Smooth muscle cell (in vitro differentiated cells): ENCODE results near the gene TRPM8. TPM values are rescaled to one million over a fixed set of nuclear protein-coding genes. Genes with fewer than 3 reads are reported as not detected.

Experiments used
- DNase-seq: peaks from one replicate; lab custom pipeline; 2025; ENCODE audit not compliant: unreplicated experiment; lab: John Stamatoyannopoulos, UW
- H2AFZ ChIP-seq: fragments of 200-600 bp; sonication (generic); 2 replicates; pipeline ENCODE4 v1.6.0; 2016; ENCODE audit warnings: antibody characterized with exemption, low read depth, mild to moderate bottlenecking
- H3F3A ChIP-seq: fragments of 200-600 bp; sonication (generic); 2 replicates; pipeline ENCODE4 v1.6.0; 2017; ENCODE audit warnings: antibody characterized with exemption, low read depth
- H3K27ac ChIP-seq: fragments of 200-600 bp; sonication (generic); 2 replicates; pipeline ENCODE4 v1.5.1; 2016; ENCODE audit warnings: low read depth, mild to moderate bottlenecking
- H3K27me3 ChIP-seq: fragments of 200-600 bp; sonication (generic); 2 replicates; pipeline ENCODE4 v1.6.1; 2016; ENCODE audit warnings: low read depth, mild to moderate bottlenecking
- H3K36me3 ChIP-seq: fragments of 200-600 bp; sonication (generic); 2 replicates; pipeline ENCODE4 v1.5.1; 2016; ENCODE audit warnings: low read depth
- H3K4me1 ChIP-seq: fragments of 200-600 bp; sonication (generic); 2 replicates; pipeline ENCODE4 v1.5.1; 2016; ENCODE audit warnings: low read depth
- H3K4me2 ChIP-seq: fragments of 200-600 bp; sonication (generic); 2 replicates; pipeline ENCODE4 v1.6.0; 2016; ENCODE audit warnings: mild to moderate bottlenecking
- H3K4me3 ChIP-seq: fragments of 200-600 bp; sonication (generic); 2 replicates; pipeline ENCODE4 v1.5.1; 2016; ENCODE audit warnings: mild to moderate bottlenecking
- H3K79me2 ChIP-seq: fragments of 200-600 bp; sonication (generic); 2 replicates; pipeline ENCODE4 v1.6.0; 2016; ENCODE audit warnings: low read depth, mild to moderate bottlenecking
- H3K9ac ChIP-seq: fragments of 200-600 bp; sonication (generic); 2 replicates; pipeline ENCODE4 v1.6.0; 2016; ENCODE audit warnings: low read depth
- H3K9me3 ChIP-seq: fragments of 200-600 bp; sonication (generic); replicated peaks from 2 replicates; pipeline ENCODE4 v1.5.1; 2016; ENCODE audit warnings: low read depth
- H4K20me1 ChIP-seq: fragments of 200-600 bp; sonication (generic); 2 replicates; pipeline ENCODE4 v1.6.0; 2016; ENCODE audit warnings: low read depth
- WGBS: methylation state at CpG from one replicate; pipeline ENCODE4 v1.1.7; 2016; ENCODE audit warnings: low lambda C conversion rate; 5-methylcytosine and 5-hydroxymethylcytosine counted together
- polyA plus RNA-seq: library from polyadenylated mRNA; unstranded; fragments of >200 nt; fragmentation: Nextera tagmentation; extraction: Ambion mirVana; gene quantifications from 2 replicates; pipeline ENCODE4 v1.2.1, GENCODE V29; 2016
- total RNA-seq: library from RNA; depleted of rRNA; stranded (reverse); fragments of >200 nt; gene quantifications from 2 replicates; pipeline ENCODE4 v1.2.3, GENCODE V29; 2014
- TF ChIP-seq, protein P1 (sequence below): fragments of 200-600 bp; sonication (generic); IDR thresholded peaks from 2 replicates; pipeline ENCODE4 v1.5.1; 2017; ENCODE audit warnings: borderline replicate concordance, mild to moderate bottlenecking, antibody characterized with exemption; ENCODE audit not compliant: insufficient read depth, poor library complexity, severe bottlenecking

The TRPM8 gene
- total and polyA plus RNA-seq, 2 experiments from 2014 or later, result not detected

DNA sequence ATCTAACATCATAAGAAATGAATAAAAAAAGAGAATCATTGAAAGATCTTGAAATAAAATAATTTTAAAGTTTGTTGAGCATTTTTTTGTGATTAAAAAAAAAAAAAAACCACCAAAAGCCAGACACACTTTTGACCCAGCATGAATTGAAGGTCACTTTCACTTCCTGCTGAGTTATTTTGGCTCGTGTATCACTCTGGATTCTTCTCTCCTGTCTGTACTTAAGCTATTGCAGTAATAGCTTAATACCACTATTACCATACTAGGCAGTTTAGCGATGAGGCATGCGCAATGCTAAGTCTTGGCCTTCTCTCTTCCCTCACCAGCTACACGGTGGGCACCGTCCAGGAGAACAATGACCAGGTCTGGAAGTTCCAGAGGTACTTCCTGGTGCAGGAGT lies 78.8 kb downstream of the TRPM8 start:
- Histone ChIP-seq H3K36me3 (no peaks in the 10 kb centered on the region), H4K20me1 (no peaks in the 10 kb centered on the region), H3K27me3 (peaks cover 4% of the 10 kb centered on the region), H3K9me3 (no peaks in the 10 kb centered on the region), H3K4me1 (no peaks in the 10 kb centered on the region), H3K9ac (no peak overlapping the region), H3K79me2 (no peaks in the 10 kb centered on the region), H3K27ac (no peak overlapping the region), H3K4me3 (no peak overlapping the region), H2AFZ (no peak overlapping the region), H3K4me2 (no peak overlapping the region), H3F3A (no peaks in the 10 kb centered on the region)
- 83% methylated on average over 5 of the region's 5 CpGs for WGBS
- TF ChIP-seq, protein P1, sequence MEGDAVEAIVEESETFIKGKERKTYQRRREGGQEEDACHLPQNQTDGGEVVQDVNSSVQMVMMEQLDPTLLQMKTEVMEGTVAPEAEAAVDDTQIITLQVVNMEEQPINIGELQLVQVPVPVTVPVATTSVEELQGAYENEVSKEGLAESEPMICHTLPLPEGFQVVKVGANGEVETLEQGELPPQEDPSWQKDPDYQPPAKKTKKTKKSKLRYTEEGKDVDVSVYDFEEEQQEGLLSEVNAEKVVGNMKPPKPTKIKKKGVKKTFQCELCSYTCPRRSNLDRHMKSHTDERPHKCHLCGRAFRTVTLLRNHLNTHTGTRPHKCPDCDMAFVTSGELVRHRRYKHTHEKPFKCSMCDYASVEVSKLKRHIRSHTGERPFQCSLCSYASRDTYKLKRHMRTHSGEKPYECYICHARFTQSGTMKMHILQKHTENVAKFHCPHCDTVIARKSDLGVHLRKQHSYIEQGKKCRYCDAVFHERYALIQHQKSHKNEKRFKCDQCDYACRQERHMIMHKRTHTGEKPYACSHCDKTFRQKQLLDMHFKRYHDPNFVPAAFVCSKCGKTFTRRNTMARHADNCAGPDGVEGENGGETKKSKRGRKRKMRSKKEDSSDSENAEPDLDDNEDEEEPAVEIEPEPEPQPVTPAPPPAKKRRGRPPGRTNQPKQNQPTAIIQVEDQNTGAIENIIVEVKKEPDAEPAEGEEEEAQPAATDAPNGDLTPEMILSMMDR, result no peak
- no peak for DNase-seq

DNA sequence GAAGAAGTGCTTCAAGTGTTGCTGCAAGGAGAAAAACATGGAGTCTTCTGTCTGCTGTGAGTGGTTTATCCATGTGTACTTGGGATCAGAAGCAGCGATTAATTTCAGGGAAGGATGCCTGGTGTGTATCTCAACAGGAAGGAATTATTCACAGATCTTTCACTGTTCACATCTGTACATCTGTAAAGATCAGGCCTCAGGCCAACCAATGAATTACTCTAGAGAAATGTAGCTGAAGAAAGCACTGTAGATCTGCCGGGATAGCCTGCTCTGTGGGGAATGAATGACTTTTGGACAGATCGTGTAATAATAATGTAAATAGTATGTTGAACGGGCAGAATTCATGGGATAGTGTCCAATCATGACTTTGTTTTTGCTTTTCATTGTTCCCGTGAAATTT lies 79.3 kb downstream of the TRPM8 start:
- Histone ChIP-seq H4K20me1 (no peaks in the 10 kb centered on the region), H3K9ac (no peak overlapping the region), H3K4me2 (no peak overlapping the region), H3F3A (no peaks in the 10 kb centered on the region), H3K27ac (no peak overlapping the region), H2AFZ (no peak overlapping the region), H3K36me3 (no peaks in the 10 kb centered on the region), H3K9me3 (no peaks in the 10 kb centered on the region), H3K27me3 (no peaks in the 10 kb centered on the region), H3K4me3 (no peak overlapping the region), H3K79me2 (no peaks in the 10 kb centered on the region), H3K4me1 (no peaks in the 10 kb centered on the region)
- 92% methylated on average over 5 of the region's 5 CpGs for WGBS
- TF ChIP-seq, protein P1, result no peak
- DNase-seq, result no peak

DNA sequence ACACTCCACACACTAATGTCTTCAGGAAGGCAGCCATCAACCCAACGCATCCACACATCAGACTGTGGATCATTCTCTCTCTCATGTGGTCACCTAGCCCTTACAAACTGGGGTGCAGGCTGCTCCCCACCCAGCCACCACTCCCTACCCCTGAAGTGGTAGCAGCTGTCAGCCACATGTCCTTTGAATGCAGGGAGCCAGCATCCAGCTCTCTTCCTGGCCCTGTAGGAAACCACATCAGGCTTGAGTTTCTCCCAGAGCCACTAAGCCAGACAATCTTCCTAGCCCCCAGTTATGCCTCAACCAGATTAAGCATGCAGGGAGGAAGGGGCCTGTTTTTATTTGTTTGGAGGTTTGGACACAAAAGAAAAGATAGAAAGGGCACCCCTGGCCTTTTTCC lies 80.5 kb downstream of the TRPM8 start:
- Histone ChIP-seq H3K27ac (no peak overlapping the region), H4K20me1 (no peaks in the 10 kb centered on the region), H3K9me3 (no peaks in the 10 kb centered on the region), H2AFZ (no peak overlapping the region), H3K4me3 (no peak overlapping the region), H3F3A (no peaks in the 10 kb centered on the region), H3K4me2 (no peak overlapping the region), H3K4me1 (no peaks in the 10 kb centered on the region), H3K79me2 (no peaks in the 10 kb centered on the region), H3K9ac (no peak overlapping the region), H3K36me3 (no peaks in the 10 kb centered on the region), H3K27me3 (no peaks in the 10 kb centered on the region)
- no peak for DNase-seq
- TF ChIP-seq, protein P1, result no peak
- WGBS, result 94% methylated on average over 1 of the region's 1 CpG

DNA sequence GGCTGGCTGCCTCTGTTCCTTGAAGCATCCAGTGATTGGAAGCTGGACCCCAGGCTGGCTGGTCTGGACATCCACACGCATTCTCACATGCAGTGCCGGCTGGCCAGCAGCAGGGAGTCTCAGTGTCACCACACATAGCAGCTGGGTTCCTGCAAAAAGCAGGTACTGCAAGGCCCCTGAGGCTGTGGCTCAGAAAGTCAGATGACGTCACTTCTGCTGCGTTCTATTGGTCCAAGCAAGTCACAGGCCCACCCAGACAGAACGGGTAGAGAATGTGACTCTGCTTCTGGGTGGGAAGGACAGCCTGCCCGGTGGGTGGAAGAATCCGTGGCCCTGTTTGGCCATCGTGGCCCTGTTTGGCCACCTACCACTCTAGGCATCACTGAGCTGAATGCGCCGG lies 82.0 kb downstream of the TRPM8 start:
- no peak overlapping the region for H3K27ac ChIP-seq
- TF ChIP-seq, protein P1, result no peak
- WGBS, result 76% methylated on average over 10 of the region's 10 CpGs
- no peaks in the 10 kb centered on the region for H3K36me3 ChIP-seq
- peaks cover 6% of the 10 kb centered on the region for H3K27me3 ChIP-seq
- H2AFZ ChIP-seq, result no peak overlapping the region
- H4K20me1 ChIP-seq, result no peaks in the 10 kb centered on the region
- no peaks in the 10 kb centered on the region for H3F3A ChIP-seq
- DNase-seq, result no peak
- H3K79me2 ChIP-seq, result no peaks in the 10 kb centered on the region
- no peak overlapping the region for H3K9ac ChIP-seq
- no peak overlapping the region for H3K4me2 ChIP-seq
- H3K4me3 ChIP-seq, result no peak overlapping the region
- no peaks in the 10 kb centered on the region for H3K9me3 ChIP-seq
- peaks cover 4% of the 10 kb centered on the region for H3K4me1 ChIP-seq
